ENCODE measurements around the gene ATG13. TPM values are rescaled to one million over a fixed set of nuclear protein-coding genes. Genes with fewer than 3 reads are reported as not detected.

Gene ATG13
- total and polyA plus RNA-seq, 9 donors = 37.2 to 119 (median 54.5) TPM

DNA sequence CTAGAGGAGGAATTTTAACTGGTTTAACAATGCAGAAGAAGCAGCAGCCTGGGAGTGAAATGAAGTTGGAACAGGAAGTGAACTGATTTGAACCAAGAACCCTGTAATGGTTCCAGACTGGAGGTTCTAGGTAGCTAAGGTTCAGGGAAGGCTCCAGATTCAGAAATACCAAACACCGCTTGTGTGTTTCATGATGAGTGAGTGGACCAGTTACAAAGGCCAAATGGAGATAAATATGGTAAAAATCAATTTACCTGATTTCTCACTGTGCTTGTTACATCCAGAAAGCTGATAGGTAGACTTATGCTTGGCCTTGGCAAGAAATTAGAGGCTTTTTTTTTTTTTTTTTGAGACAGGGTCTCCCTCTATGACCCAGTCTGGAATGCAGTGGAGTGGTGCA, 12.9 kb downstream of the ATG13 start:
- H3K9me3 ChIP-seq = no peaks in the 10 kb centered on the region
- H3K4me3 ChIP-seq = no peak overlapping the region
- H3K27me3 ChIP-seq = no peaks in the 10 kb centered on the region
- 95 to 100% (median 97%) methylated on average over 1 of the region's 1 CpG for WGBS, 3 donors
- no peak overlapping the region for H3K27ac ChIP-seq
- H3K4me1 ChIP-seq (ENCODE audit: insufficient read depth) = no peaks in the 10 kb centered on the region
- no peak for DNase-seq
- intact Hi-C loops (cut with DNase I) = no loop called here
- H3K36me3 ChIP-seq = no peaks in the 10 kb centered on the region
- no peak for TF ChIP-seq POLR2A (IDR thresholded peaks at IDR 0.05)

DNA sequence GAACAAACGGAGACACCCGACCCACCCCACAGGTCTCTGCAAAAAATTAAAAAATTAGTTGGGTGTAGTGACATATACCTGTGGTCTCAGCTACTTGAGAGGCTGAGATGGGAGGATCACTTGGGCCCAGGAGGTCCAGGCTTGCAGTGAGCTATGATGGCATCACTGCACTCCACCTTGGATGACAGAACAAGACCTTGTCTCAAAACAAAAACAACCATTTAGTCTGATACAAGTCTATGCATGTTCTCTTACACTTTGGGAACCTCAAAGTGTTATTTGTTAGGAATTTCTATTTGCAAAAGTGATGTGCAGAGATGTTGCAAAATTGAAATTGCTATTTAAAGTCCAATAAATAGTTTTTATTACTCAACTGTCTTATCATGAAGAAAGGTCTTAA, 14.3 kb downstream of the ATG13 start:
- no peaks in the 10 kb centered on the region for H3K4me1 ChIP-seq (ENCODE audit: insufficient read depth)
- H3K27me3 ChIP-seq = no peaks in the 10 kb centered on the region
- H3K36me3 ChIP-seq = no peaks in the 10 kb centered on the region
- no peak overlapping the region for H3K4me3 ChIP-seq
- no peak overlapping the region for H3K27ac ChIP-seq
- TF ChIP-seq CTCF (IDR thresholded peaks at IDR 0.05) (no peak), POLR2A (IDR thresholded peaks at IDR 0.05) (no peak), EP300 (IDR thresholded peaks at IDR 0.05) (no peak)
- 91 to 96% (median 91%) methylated on average over 2 of the region's 2 CpGs for WGBS, 3 donors
- intact Hi-C loops (cut with DNase I) = no loop called here
- DNase-seq = no peak
- H3K9me3 ChIP-seq = no peaks in the 10 kb centered on the region

- Histone ChIP-seq H3K27me3 (no peaks in the 10 kb centered on the region), H3K27ac (no peak overlapping the region), H3K4me1 (ENCODE audit: insufficient read depth) (no peaks in the 10 kb centered on the region), H3K4me3 (no peak overlapping the region), H3K36me3 (no peaks in the 10 kb centered on the region), H3K9me3 (no peaks in the 10 kb centered on the region)
- no peak for TF ChIP-seq CTCF (IDR thresholded peaks at IDR 0.05)
- TF ChIP-seq EP300 (IDR thresholded peaks at IDR 0.05) = no peak
- TF ChIP-seq POLR2A (IDR thresholded peaks at IDR 0.05) = no peak
- 97 to 100% (median 100%) methylated on average over 1 of the region's 1 CpG for WGBS, 3 donors
- intact Hi-C loops (cut with DNase I) = no loop called here
- no peak for DNase-seq
These were observed 15.1 kb downstream of the ATG13 start for GRCh38 chr11:46632502-46632901.

GRCh38 chr11:46633291-46634217, 16.2 kb downstream of the ATG13 start:
- no peaks in the 10 kb centered on the region for H3K9me3 ChIP-seq
- WGBS, 3 donors = 93% methylated on average over 22 of the region's 22 CpGs
- H3K4me3 ChIP-seq = no peak overlapping the region
- intact Hi-C loops (cut with DNase I) = no loop called here
- H3K4me1 ChIP-seq (ENCODE audit: insufficient read depth) = no peaks in the 10 kb centered on the region
- H3K36me3 ChIP-seq = no peaks in the 10 kb centered on the region
- H3K27ac ChIP-seq = no peak overlapping the region
- no peak for DNase-seq
- H3K27me3 ChIP-seq = no peaks in the 10 kb centered on the region
- no peak for TF ChIP-seq POLR2A (IDR thresholded peaks at IDR 0.05)
- no peak for TF ChIP-seq CTCF (IDR thresholded peaks at IDR 0.05)
- TF ChIP-seq EP300 (IDR thresholded peaks at IDR 0.05) = no peak

- Histone ChIP-seq H3K4me1 (ENCODE audit: insufficient read depth) (no peaks in the 10 kb centered on the region), H3K27me3 (no peaks in the 10 kb centered on the region), H3K4me3 (no peak overlapping the region), H3K27ac (no peak overlapping the region), H3K36me3 (no peaks in the 10 kb centered on the region), H3K9me3 (no peaks in the 10 kb centered on the region)
- 93 to 95% (median 94%) methylated on average over 5 of the region's 5 CpGs for WGBS, 3 donors
- TF ChIP-seq CTCF (IDR thresholded peaks at IDR 0.05) = no peak
- no peak for TF ChIP-seq EP300 (IDR thresholded peaks at IDR 0.05)
- TF ChIP-seq POLR2A (IDR thresholded peaks at IDR 0.05) = no peak
- DNase-seq = no peak
- intact Hi-C loops (cut with DNase I) = no loop called here
These were observed 18.3 kb downstream of the ATG13 start for GRCh38 chr11:46635557-46636139.

Data from ovary (tissue), 9 donors.